ENCODE data around the gene PLPP3. TPM values are rescaled to one million over a fixed set of nuclear protein-coding genes. Genes with fewer than 3 reads are reported as not detected.

PLPP3 gene
- polyA plus RNA-seq, 1 donor = 95.5 TPM

- no peak for DNase-seq (ENCODE audit: low read depth)
Observed at GRCh38 chr1:56496821-56497772, 82.3 kb downstream of the PLPP3 start.

GRCh38 chr1:56496158-56496557 is 83.2 kb downstream of the PLPP3 start:
- no peak for DNase-seq (ENCODE audit: low read depth)

GRCh38 chr1:56495538-56495937 is 83.8 kb downstream of the PLPP3 start:
- no peak for DNase-seq (ENCODE audit: low read depth)

GRCh38 chr1:56494306-56494705 is 85.1 kb downstream of the PLPP3 start:
- DNase-seq (ENCODE audit: low read depth) = no peak

GRCh38 chr1:56493826-56494225 is 85.5 kb downstream of the PLPP3 start:
- DNase-seq (ENCODE audit: low read depth) = no peak

GRCh38 chr1:56491441-56491840 is 87.9 kb downstream of the PLPP3 start:
- no peak for DNase-seq (ENCODE audit: low read depth)

- DNase-seq (ENCODE audit: low read depth) = no peak
Observed at GRCh38 chr1:56490619-56491018, 88.7 kb downstream of the PLPP3 start.

- no peak for DNase-seq (ENCODE audit: low read depth)
Observed at GRCh38 chr1:56489695-56490094, 89.7 kb downstream of the PLPP3 start.

- no peak for DNase-seq (ENCODE audit: low read depth)
Observed at GRCh38 chr1:56484695-56485094, 94.7 kb downstream of the PLPP3 start.

GRCh38 chr1:56483104-56483503 is 96.3 kb downstream of the PLPP3 start:
- no peak for DNase-seq (ENCODE audit: low read depth)

GRCh38 chr1:56482486-56482885 is 96.9 kb downstream of the PLPP3 start:
- DNase-seq (ENCODE audit: low read depth) = no peak

GRCh38 chr1:56481140-56481694 is 98.1 kb downstream of the PLPP3 start:
- no peak for DNase-seq (ENCODE audit: low read depth)

GRCh38 chr1:56478734-56479133 is 100.6 kb downstream of the PLPP3 start:
- no peak for DNase-seq (ENCODE audit: low read depth)

- DNase-seq (ENCODE audit: low read depth) = no peak
Observed at GRCh38 chr1:56477164-56478111, 101.9 kb downstream of the PLPP3 start.

GRCh38 chr1:56473582-56474270 is 105.6 kb downstream of the PLPP3 start:
- DNase-seq (ENCODE audit: low read depth) = no peak

GRCh38 chr1:56472860-56473259 is 106.5 kb downstream of the PLPP3 start:
- DNase-seq (ENCODE audit: low read depth) = no peak

- DNase-seq (ENCODE audit: low read depth) = no peak
Observed at GRCh38 chr1:56469640-56470371, 109.6 kb downstream of the PLPP3 start.

GRCh38 chr1:56468518-56468917 is 110.8 kb downstream of the PLPP3 start:
- peak; percentile 50 for DNase-seq (ENCODE audit: low read depth)

GRCh38 chr1:56466538-56466937 is 112.8 kb downstream of the PLPP3 start:
- no peak for DNase-seq (ENCODE audit: low read depth)

- no peak for DNase-seq (ENCODE audit: low read depth)
Observed at GRCh38 chr1:56464294-56464693, 115.1 kb downstream of the PLPP3 start.

- DNase-seq (ENCODE audit: low read depth) = no peak
Observed at GRCh38 chr1:56463376-56463775, 116.0 kb downstream of the PLPP3 start.

All from forelimb muscle (tissue), 1 donor.